ENCODE results near the gene IFITM2. TPM values are rescaled to one million over a fixed set of nuclear protein-coding genes. Genes with fewer than 3 reads are reported as not detected.

The IFITM2 gene
- total RNA-seq, 1 donor, result 50.1 TPM

DNA sequence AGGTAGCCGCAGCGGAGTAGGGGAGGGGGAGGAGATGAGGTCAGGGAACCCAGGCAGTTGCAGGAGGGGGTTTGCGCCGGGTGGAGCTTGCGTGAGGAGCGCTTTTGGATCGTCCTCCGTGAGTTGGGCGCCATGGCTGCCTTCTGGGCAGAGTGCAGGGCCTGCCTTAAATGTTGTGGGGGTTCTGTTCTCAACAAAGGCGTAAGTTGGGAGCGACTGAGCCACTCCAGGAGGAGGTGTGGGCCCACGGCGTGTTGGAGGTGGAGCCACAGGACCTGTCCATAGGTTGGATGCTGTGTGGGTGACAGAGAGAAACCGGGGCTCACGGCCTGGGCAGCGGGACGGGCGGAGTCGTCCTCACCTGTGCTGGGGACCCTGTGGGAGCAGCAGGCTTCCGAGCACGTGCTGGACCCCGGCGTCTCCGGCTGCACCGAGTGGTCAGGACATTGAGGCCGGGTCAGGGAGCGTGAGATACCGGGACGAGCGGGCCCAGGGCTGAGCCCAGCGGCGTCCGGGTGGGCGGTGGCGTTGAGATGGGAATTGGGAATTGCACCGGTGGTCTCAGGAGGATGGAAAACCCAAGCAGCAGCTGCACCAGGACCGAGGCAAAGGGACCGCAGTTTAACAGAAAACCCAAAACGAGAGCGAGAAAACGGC, 19.7 kb upstream of the IFITM2 start:
- TF ChIP-seq, protein P1, sequence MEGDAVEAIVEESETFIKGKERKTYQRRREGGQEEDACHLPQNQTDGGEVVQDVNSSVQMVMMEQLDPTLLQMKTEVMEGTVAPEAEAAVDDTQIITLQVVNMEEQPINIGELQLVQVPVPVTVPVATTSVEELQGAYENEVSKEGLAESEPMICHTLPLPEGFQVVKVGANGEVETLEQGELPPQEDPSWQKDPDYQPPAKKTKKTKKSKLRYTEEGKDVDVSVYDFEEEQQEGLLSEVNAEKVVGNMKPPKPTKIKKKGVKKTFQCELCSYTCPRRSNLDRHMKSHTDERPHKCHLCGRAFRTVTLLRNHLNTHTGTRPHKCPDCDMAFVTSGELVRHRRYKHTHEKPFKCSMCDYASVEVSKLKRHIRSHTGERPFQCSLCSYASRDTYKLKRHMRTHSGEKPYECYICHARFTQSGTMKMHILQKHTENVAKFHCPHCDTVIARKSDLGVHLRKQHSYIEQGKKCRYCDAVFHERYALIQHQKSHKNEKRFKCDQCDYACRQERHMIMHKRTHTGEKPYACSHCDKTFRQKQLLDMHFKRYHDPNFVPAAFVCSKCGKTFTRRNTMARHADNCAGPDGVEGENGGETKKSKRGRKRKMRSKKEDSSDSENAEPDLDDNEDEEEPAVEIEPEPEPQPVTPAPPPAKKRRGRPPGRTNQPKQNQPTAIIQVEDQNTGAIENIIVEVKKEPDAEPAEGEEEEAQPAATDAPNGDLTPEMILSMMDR (IDR thresholded peaks at IDR 0.05; ENCODE audit: insufficient read depth, low read length), result no peak
- peak overlapping the region; percentile 67 for H3K4me3 ChIP-seq (ENCODE audit: low read depth, low read length)
- no peak for DNase-seq (ENCODE audit: low read depth)

DNA sequence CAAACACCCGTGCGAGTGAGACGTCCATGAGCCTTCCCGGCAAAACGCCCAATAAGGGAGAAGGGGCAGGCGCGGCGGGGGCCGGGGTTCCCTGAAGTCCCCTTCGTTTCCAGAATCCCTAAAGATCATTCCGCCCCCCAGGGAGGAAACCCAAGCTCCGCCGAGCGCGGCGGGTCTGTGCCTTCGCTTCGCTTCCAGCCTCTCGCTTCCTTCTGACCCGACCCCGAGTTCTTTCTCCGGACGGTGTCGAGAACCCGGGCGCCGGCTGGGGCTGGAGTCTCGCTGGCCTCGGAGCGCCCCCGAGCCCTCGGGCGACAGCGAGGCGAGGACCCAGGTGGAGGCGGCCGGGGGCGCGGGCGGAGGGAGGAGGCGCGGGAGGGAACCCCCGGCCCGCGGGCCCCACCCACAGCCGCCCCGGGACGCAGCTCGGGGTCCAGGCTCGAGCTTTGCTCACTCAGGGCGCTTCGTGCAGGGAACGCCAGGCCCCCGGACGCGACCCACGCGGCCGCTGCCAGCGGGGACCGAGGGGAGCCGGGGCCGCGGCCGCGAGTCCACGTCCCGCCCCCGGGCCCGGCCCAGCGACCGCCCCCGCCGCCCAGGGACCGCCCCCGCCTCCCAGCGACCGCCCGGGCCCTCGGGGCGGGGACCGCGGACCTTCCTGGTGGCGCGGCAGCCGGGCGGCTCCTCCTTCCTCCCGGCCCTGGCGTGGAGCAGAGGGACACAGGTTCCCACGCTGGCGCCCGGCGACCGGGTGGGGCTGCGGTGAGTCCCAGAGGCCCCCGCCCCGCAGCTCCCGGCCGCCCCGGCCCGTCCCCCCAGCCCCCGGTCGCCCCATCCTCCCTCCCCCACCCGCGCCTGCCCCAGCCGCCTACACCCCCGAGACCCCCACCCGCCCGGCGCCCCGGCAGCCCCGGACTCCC, 18.9 kb upstream of the IFITM2 start, which contains the start of gene PGGHG:
Gene PGGHG (plus strand): TSS at position 649 of the 920 bp plus-strand sequence. CDS start 691 bp downstream, outside the sequence.
- peak within 1 kb of the TSS; percentile 67 for H3K4me3 ChIP-seq (ENCODE audit: low read depth, low read length)
- TF ChIP-seq, protein P1 (IDR thresholded peaks at IDR 0.05; ENCODE audit: insufficient read depth, low read length), result no peak
- DNase-seq (ENCODE audit: low read depth), result no peak

DNA sequence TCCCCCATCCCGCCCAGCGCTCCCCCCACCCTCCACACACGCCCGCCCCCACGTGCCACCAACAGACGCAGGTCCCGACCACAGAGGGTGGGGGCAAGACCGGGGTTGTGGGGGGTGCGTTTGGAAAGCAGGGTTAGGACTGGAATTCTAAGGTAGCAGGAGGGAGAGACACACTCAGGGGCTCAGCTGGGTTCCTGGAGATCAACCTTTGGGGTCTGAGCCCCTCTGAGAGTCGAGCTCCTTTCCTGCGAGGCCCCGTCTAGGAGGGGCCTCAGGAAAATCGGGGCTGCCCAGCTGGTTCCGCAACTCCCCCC, 18.3 kb upstream of the IFITM2 start:
- peak overlapping the region; percentile 51 for H3K4me3 ChIP-seq (ENCODE audit: low read depth, low read length)

DNA sequence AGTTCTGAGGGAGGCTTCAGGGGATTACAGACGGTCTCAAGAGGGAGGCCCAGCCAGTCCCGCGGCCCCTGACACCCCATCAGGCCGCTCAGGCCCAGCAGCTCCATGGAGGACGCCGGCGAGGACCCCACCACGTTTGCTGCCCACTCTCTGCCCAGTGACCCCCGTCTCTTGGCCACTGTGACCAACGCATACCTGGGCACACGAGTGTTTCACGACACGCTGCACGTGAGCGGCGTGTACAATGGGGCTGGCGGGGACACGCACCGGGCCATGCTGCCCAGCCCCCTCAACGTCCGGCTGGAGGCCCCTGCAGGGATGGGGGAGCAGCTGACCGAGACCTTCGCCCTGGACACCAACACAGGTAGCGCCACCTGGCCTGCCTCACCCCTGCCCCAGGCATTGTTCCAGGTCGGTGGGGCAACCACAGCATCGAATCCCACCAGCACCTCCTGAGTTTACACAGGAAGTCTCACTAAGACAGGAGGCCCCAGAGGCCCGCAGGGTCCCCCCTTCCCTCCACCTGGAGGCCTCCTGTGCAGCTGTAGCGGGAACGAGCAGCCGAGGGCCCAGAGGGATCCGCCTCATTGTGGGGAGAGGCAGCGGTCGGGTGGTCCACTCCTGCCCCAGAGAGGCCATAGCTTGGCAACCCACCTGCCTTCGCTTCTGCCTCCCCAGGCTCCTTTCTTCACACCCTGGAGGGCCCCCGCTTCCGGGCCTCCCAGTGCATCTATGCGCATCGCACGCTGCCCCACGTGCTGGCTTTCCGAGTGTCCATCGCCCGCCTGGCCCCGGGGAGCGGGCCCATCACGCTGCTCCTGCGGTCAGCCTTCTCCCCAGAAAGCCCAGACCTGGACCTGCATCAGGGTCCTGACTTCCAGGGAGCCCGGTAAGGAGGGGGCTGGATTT, 17.6 kb upstream of the IFITM2 start:
- peak overlapping the region; percentile 51 for H3K4me3 ChIP-seq (ENCODE audit: low read depth, low read length)
- TF ChIP-seq, protein P1 (IDR thresholded peaks at IDR 0.05; ENCODE audit: insufficient read depth, low read length), result no peak
- no peak for DNase-seq (ENCODE audit: low read depth)

More for the DNA sequence above, 18.3 kb upstream of the IFITM2 start:
- no peak for DNase-seq (ENCODE audit: low read depth)
- TF ChIP-seq, protein P1 (IDR thresholded peaks at IDR 0.05; ENCODE audit: insufficient read depth, low read length), result no peak

DNA sequence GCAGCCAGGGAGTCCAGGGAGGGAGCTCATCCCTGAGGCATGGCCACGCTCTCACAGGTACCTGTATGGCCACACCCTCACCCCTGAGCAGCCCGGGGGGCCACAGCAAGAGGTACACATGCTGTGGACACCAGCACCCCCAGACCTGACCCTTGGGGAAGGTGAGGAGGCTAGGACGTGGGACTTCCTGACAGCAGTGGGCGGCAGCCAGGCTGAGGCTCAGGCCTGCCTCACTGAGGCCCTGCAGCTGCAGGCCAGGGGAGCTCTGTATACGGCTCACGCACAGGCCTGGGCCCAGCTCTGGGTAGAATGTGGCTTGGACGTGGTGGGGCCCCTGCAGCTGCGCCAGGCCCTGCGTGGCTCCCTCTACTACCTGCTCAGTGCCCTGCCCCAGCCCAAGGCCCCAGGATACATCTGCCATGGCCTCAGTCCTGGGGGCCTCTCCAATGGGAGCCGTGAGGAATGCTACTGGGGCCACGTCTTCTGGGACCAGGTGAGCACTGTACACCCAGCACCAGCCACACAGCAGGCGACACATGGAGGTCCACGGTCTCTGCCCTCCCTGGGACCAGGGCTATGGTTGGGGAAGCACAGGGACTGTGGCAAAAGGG, 16.9 kb upstream of the IFITM2 start:
- DNase-seq (ENCODE audit: low read depth), result no peak
- TF ChIP-seq, protein P1 (IDR thresholded peaks at IDR 0.05; ENCODE audit: insufficient read depth, low read length), result no peak
- no peak overlapping the region for H3K4me3 ChIP-seq (ENCODE audit: low read depth, low read length)

All from fibroblast of the aortic adventitia (primary cell).